GM19455 (cell line): ENCODE data around the gene VEGFB.

ENCODE experiments used
- ATAC-seq: cut with Tn5 transposase; IDR thresholded peaks from one replicate; pipeline ENCODE4 v1.9.1; 2021; ENCODE audit not compliant: unreplicated experiment

VEGFB gene

DNA sequence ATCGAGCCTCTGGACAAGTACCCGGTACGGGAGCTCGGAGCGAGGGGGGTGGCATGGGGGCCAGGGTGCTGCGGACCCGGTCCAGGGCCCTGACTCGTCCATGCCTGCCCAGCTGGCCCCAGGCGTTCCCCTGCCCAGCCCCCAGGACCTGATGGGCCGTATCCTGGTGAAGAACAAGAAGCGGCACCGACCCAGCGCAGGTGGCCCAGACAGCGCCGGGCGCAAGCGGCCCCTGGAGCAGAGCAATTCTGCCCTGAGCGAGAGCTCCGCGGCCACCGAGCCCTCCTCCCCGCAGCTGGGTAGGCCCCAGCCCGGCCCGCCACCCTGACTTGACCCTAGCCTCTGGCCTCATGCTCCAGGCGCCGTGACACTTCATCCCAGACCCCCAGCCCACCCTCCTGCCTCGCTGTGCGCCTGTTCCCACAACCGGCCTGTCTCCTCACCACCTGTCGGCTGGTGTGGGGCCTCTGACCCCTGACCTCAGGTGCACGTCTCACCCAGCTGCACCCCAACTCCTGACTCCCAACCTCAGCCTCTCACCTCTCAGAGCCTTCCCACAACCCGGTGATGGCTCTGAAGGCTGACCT lies 24.7 kb downstream of the VEGFB start:
- no peak for ATAC-seq

DNA sequence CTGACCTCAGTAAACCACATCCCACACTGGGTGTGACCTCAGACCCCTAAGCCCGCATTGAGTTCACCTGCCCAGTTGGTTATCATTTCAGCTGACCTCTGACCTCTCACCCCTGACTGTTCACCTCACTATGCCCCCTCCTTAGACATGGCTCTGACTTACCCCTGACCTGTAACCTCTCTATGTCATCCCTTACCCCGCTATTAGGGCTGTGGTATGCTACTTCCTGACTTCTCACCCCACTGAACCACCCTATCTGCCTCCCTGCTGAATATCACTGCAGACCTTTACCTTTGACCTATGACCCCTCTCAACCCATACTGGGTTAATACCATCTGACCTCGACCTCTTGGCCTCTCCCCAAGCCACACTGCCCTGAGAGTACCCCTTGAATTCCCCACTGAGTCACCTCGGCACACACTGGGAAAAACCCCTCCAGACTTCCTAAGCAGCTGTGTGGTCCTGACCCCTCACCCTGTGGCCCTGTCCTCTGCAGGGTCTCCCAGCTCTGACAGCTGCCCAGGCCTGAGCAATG lies 25.2 kb downstream of the VEGFB start:
- no peak for ATAC-seq

DNA sequence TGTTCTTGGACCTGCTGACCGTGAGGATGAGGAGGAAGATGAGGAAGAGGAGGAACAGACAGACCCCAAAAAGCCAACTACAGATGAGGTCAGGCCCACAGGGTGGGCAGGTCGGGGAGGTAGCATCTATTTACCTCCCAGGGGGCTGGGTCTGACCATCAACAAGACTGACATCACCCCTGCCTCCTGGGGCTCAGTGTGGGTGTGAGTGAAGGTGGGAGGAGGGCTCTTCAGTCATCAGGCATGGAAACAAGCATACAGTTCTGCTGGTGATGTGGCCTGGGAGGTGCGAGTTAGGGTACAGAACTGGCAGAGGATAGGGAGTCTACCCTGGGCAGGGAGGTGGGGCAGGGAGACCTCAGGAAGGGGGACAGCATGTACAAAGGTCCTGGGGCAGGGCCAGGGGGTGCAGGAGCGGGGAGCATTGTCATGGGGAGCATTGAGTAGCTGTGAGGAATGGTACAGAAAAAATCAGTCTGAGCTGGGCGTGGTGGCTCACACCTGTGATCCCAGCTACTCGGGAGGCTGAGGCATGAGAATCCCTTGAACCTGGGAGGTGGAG lies 25.8 kb downstream of the VEGFB start:
- no peak for ATAC-seq

DNA sequence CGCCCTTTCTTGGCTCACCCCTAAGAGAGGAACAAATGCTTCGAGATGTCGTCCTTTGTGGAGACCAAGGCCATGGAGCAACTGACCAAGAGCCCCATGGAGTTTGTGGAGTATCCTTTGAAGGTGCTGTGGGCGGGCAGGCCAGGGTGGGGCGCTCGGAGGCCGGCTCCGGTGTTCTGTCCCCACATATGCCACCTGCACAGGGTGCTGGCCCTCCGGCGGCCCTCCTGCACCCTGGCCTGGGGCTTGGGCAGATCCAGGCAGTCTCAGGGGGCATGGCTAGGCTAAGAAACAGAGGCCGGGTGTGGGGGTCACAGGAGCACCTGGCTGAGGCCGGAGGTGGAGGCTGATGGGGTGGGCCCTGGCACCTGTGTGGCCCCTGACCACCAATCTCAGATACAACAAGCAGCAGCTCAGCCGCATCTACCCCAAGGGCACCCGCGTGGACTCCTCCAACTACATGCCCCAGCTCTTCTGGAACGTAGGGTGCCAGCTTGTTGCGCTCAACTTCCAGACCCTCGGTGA lies 27.2 kb downstream of the VEGFB start:
- no peak for ATAC-seq

DNA sequence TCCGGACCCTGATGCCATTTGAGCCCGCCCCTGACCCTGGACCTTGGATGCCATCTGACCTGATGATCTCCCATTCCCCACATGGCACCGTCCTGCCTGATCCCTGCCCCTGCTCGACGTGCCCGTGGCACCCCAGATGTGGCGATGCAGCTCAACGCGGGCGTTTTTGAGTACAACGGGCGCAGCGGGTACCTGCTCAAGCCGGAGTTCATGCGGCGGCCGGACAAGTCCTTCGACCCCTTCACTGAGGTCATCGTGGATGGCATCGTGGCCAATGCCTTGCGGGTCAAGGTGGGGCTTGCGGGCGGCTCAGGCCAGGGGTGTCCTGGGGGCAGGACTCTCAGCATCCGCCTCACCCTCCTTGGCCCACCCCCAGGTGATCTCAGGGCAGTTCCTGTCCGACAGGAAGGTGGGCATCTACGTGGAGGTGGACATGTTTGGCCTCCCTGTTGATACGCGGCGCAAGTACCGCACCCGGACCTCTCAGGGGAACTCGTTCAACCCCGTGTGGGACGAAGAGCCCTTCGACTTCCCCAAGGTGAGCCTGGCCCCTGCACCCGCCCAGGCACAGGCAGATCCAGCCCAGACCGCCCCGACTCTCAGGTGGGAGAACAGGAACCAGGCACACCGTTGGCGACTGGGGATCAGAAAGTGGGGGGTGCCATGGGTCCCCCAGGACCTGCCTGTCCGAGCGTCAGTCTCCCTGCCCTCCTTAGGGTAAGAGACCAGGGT lies 28.1 kb downstream of the VEGFB start:
- no peak for ATAC-seq

DNA sequence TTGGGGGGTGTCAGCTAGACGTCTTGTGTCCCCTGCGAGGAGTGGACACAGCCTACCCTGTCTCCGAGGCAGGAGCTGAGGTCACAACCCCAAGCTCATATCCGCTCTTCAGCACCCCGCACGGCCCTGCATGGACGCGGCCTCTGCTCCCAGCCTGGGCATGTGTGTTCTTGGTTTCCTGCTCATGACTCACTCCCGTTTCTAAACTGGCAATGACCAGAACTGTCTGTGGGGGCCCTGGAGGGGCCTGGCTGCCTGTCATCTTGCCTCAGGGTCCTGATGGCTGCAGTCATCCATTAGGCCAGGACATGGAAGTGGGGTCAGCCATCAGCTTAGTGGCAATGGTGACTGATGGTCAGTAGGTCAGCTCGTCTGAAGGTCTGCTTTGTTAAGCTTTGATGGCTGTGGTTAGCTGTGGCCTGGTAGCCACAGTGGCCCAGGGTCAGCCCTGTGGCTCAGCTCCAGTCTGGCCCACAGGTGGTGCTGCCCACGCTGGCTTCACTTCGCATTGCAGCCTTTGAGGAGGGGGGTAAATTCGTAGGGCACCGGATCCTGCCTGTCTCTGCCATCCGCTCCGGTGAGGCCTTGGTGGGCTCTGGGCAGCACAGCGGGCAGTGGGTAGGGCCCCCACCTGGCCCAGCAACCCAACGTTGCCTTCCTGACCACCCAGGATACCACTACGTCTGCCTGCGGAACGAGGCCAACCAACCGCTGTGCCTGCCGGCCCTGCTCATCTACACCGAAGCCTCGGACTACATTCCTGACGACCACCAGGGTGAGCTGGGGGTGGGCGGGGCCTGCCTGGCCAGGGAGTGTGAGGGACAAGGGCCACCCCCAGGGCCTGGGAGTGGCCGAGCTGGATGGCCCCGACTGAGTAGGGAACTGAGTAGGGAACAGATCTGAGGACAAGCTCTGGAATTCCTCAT lies 28.9 kb downstream of the VEGFB start:
- no peak for ATAC-seq

DNA sequence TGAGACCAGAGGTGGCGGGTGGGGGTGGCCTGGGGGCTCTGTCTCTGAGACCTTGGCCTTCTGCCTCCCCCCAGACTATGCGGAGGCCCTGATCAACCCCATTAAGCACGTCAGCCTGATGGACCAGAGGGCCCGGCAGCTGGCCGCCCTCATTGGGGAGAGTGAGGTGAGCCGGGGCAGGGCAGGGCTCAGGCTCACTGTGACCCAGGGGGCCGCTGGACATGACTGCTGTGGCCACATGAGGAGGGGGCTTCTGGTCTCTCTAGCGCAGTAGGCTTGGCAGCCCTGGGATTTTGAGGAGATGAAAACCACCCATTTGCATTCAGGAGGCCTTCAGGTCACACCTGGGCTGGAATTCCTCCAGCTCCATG lies 29.5 kb downstream of the VEGFB start:
- no peak for ATAC-seq

DNA sequence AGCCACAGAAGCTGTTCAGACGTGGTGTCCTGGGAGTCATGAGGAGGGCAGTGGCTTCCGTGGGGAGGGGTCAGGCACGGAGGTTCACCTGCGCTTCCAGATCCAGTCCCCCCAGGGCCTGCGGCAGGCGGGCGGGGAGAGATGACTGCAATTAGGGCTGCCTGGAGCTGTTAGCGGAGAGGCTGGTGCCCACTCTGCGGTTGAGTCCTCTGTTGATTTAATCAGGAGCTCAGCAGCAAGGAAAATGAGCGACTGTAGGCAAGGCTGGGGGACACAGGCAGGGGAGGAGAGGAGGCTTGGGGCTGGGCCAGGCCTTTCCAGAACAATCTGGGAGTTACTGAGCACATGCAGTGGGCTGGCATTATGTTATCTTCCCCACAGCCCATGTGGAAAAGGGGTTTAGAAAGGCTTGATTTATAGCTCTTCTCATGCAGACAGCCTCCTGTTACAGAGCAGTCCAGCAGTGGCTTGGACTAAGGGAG lies 30.0 kb downstream of the VEGFB start:
- no peak for ATAC-seq

DNA sequence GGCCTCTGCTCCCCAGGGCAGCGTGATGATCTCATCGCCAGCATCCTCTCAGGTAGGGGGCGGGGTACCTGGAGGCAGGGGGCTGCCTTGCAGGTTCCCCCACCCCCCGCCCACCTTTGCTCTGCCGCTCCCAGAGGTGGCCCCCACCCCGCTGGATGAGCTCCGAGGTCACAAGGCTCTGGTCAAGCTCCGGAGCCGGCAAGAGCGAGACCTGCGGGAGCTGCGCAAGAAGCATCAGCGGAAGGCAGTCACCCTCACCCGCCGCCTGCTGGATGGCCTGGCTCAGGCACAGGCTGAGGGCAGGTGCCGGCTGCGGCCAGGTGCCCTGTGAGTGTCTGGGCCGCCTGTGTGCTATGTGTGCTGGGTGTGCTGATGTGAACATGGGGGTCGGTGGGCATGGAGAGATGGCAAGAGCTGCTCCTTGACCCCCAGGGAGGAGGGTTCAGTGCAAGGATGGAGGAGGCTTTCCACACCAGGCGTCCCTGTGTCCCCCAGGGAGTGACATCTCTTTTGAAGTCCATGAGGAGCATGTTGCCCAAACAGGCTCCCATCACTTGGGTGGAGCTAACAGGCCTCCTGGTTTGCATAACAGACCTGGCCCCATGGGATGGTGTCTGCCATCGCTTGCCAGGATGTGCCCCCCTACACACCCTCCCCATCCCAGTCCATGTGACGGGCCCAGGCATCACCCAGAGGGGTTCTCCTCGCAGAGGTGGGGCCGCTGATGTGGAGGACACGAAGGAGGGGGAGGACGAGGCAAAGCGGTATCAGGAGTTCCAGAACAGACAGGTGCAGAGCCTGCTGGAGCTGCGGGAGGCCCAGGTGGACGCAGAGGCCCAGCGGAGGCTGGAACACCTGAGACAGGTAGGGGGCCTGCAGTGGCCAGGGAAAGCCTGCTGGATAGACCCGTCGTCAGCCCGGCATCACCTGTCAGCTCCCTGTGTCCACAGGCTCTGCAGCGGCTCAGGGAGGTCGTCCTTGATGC lies 31.1 kb downstream of the VEGFB start:
- no peak for ATAC-seq

DNA sequence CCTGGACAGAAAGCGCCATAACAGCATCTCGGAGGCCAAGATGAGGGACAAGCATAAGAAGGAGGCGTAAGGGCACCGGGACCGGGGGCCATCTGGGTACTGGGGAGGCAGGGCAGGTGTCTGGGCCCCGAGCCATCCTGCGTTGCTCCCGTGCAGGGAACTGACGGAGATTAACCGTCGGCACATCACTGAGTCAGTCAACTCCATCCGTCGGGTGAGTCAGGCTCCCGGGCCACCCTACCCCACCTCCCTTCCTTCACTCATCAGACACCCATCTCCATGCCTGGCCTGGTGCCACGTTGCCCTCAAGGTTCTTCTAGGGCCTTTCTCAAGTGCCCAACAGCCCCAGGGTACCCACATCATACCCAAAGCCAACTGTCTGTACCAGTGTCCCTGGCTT lies 32.0 kb downstream of the VEGFB start:
- no peak for ATAC-seq

DNA sequence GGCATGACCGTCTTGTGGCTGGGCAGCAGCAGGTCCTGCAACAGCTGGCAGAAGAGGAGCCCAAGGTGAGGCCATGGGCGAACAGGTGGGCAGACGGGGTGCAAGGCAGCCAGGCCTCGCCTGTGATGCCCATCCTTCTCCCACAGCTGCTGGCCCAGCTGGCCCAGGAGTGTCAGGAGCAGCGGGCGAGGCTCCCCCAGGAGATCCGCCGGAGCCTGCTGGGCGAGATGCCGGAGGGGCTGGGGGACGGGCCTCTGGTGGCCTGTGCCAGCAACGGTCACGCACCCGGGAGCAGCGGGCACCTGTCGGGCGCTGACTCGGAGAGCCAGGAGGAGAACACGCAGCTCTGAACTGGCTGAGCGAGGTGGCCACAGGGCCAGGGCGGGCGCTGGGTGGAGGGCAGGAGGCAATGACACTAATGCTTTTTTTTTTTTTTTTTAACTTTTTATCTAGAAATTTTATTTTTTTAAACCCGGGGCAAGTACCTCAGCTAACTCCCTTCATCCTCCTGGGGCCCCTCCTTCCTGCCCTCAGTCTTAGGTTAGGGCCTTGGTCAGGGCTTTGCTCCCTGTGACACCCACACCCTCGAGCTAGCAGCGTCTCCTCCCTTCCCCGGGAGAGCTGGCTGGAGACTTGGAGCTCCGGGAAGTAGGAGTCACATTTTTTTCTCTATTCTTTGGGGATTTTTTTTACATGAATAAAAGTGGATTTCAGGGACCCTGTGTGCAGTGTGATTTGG lies 33.0 kb downstream of the VEGFB start:
- ATAC-seq: no peak

DNA sequence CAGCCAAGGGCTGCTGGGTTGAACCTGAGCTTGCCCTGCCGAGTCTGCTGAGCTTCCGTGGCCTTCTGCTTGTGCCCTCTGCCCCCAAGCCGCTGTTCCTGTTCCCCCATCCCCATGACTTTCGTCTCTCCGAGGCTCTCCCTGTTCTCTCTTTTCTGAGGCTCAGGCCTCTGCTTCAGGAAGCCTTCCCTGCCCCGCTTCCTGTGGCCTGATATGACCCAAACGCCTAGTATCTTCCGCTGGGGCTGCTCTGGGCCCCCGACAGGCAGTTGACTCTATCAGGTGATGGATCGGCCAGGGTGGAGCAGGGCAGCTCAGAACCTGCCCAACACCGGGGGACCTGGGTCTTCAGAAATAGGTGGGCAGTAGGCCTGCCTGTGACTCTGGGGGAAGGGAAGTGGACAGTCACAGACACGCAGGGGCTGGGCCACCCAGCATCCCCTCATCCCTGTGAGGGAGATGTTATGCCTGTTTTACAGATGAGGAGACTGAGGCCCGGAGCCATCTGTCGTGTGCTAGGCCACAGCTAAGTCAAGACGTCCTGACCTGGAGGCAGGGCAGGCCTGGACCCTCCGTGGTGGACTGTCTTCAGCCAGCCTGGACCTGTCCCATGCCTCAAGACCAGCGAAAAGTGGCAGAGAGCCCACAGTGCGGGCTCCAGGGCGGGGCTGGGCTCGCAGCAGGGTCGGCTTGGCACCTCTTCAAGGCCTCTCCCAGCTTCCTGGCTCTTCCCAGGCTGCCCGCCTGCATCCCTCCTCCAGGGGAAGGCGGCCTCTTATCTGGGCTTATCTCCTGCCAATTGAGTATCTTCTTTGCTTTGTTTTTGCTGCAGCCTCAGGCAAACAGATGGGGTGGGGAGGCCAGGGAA lies 33.9 kb downstream of the VEGFB start:
- no peak for ATAC-seq

DNA sequence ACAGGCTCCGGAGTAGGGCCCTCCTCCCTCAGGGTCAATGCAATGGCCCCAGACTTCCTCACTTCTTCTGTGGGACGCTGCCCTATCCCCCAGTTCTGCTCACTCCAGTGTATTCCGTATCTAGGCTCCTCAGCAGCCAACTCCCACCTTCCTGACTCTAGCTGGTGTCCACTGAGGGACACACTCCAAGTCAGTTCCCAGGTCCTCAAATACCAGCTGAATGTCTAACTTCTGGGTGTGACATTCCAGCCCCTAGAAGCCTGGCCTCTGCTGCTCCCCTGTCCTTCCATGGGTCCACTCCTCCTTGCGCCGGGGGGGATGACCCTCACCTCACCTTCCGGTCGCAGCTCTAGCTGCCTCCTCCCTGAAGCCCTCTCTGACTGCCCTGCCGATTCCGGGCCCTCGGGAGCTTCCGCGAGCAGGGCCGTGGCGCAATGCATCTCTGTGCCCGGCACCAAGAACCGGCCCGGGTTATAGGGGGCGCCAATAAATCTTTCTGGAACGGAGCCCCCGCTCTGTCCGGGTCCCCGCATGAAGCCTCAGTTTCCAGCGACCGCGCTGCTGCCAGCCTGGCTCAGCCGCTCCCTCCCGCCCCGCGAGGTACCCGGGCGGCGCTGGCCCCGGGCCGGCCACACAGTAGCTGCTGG lies 34.6 kb downstream of the VEGFB start:
- peak; percentile 23 for ATAC-seq

DNA sequence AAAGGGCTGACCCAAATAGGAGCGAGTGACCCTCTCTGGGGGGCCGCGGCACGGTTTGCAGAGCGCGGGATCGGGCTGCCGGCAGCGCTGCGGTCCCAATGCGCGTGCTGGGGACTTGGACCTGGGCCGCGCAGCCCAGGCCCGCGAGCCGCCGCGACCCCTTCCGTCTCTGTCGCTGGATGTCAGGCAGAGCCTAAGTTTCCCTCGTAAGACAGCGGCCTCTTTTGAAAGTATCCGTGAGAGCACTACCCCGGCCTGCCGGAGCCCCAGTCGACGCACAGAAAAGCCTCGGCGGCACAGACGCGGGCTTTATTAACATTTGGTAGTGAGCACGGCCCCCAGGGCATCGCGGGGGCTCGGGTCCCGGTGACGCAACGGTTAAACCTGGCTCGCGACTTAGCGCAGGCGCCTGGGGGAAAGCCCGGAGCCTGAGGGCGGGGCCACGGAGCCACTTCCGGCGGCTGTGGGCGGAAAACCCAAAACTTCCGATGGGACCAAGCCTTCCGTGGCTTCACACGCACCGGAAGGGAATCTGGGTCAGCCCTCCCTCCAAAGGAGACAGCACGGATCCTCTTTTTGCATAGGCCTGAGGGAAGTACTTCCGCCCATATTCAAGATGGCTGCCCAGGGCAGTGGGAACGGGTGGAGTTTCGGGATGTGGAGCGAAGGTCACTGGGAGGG lies 35.3 kb downstream of the VEGFB start:
- ATAC-seq: peak; percentile 68

DNA sequence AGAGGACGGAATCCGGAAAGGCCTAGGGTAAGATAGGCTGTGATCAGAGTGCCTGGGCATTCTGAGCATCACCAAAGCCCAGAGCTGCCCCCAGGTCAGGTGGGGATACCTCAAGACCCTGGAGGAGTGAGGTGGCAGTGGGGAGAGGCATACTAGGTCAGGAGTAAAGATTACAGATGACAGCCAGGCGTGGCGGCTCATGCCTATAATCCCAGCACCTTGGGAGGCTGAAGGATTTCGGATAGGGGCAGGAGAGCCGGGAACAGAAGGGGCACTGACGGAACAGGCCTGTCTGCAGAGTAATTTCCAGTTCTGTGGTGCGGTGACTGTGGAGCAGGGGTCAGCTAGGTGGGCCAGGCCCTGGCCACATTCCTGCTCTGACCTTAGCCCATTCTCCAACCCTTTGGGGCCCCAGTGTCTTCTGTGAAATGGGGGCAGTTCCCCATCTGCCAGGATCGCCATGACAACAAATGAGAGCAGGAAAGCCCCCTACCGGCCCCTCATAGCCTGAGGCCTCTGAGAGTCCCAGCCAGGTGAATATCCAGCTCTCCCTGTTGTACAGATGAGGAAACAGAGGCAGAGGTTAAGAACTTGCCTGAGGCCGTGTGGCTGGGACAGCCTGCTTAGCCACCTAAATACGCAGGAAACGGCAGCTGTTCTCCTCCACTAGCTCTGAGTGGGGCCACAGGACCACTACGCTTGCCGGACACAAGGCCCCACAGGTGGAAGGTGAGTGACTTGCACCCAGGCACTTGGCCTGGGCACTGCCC lies 40.8 kb downstream of the VEGFB start:
- no peak for ATAC-seq

DNA sequence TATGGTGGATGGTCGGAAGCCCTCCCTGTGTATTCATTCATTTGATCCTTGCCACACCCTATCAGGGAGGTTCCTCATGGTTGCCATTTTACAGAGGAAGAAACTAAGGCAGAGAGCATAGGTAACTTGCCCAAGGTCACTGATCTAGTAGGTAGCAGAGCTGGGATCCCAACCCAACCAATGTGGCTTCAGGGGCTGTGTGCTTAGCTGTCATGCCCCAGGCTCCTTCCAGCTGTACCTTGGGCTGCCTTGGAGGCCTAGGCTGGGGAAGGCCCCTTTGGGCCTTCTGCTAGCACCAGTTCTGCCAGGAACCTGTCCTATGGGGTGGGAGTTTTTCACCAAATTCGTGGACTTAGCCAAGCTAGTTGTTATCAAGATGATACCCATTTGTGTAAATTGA lies 41.5 kb downstream of the VEGFB start:
- no peak for ATAC-seq
